GM23248 (cell line): ENCODE measurements around the gene NASP. TPM values are rescaled to one million over a fixed set of nuclear protein-coding genes. Genes with fewer than 3 reads are reported as not detected.

Experiments
- DNase-seq: peaks from one replicate; pipeline ENCODE4 v3.0.0-alpha.2; 2015
- H2AFZ ChIP-seq: fragments of 200-600 bp; sonication (generic); 2 replicates; pipeline ENCODE4 v1.6.1; 2016; ENCODE audit warnings: antibody characterized with exemption
- H3F3A ChIP-seq: fragments of 200-600 bp; sonication (generic); 2 replicates; pipeline ENCODE4 v1.6.1; 2016; ENCODE audit warnings: mild to moderate bottlenecking, antibody characterized with exemption, mixed run types; ENCODE audit not compliant: insufficient read depth
- H3K27ac ChIP-seq: fragments of 200-600 bp; sonication (generic); 2 replicates; pipeline ENCODE4 v1.5.1; 2016; ENCODE audit warnings: mild to moderate bottlenecking
- H3K27me3 ChIP-seq: fragments of 200-600 bp; sonication (generic); replicated peaks from 2 replicates; pipeline ENCODE4 v1.6.1; 2016; ENCODE audit warnings: mild to moderate bottlenecking; ENCODE audit not compliant: insufficient read depth
- H3K36me3 ChIP-seq: fragments of 200-600 bp; sonication (generic); 2 replicates; pipeline ENCODE4 v1.6.1; 2016; ENCODE audit warnings: low read depth, mild to moderate bottlenecking
- H3K4me1 ChIP-seq: fragments of 200-600 bp; sonication (generic); 2 replicates; pipeline ENCODE4 v1.6.1; 2016; ENCODE audit warnings: mild to moderate bottlenecking; ENCODE audit not compliant: insufficient read depth
- H3K4me2 ChIP-seq: fragments of 200-600 bp; sonication (generic); one replicate; pipeline ENCODE4 v1.6.1; 2016; ENCODE audit warnings: mild to moderate bottlenecking; ENCODE audit not compliant: unreplicated experiment
- H3K4me3 ChIP-seq: fragments of 200-600 bp; sonication (generic); 2 replicates; pipeline ENCODE4 v1.5.1; 2016; ENCODE audit warnings: mild to moderate bottlenecking
- H3K79me2 ChIP-seq: fragments of 200-600 bp; sonication (generic); 2 replicates; pipeline ENCODE4 v1.6.1; 2016; ENCODE audit warnings: mild to moderate bottlenecking; ENCODE audit not compliant: insufficient read depth
- H3K9ac ChIP-seq: fragments of 200-600 bp; sonication (generic); 2 replicates; pipeline ENCODE4 v1.6.1; 2016; ENCODE audit warnings: mild to moderate bottlenecking
- H3K9me2 ChIP-seq: fragments of 200-600 bp; sonication (generic); 2 replicates; pipeline ENCODE4 v1.6.1; 2016; ENCODE audit warnings: mixed run types, mild to moderate bottlenecking, moderate library complexity; ENCODE audit not compliant: insufficient read depth
- H3K9me3 ChIP-seq: fragments of 200-600 bp; sonication (generic); one replicate; pipeline ENCODE4 v1.6.1; 2017; ENCODE audit warnings: low read depth
- H4K20me1 ChIP-seq: fragments of 200-600 bp; sonication (generic); 2 replicates; pipeline ENCODE4 v1.6.0; 2016; ENCODE audit not compliant: insufficient read depth
- EZH2 ChIP-seq: fragments of 200-600 bp; sonication (generic); IDR thresholded peaks from 2 replicates; pipeline ENCODE4 v1.6.1; 2018; ENCODE audit warnings: antibody characterized with exemption, mild to moderate bottlenecking; ENCODE audit not compliant: insufficient read depth, poor library complexity, severe bottlenecking
- EZH2phosphoT487 ChIP-seq: fragments of 200-600 bp; sonication (generic); IDR thresholded peaks from 2 replicates; pipeline ENCODE4 v1.6.1; 2018; ENCODE audit warnings: antibody characterized with exemption, moderate library complexity, mild to moderate bottlenecking, low read depth; ENCODE audit not compliant: insufficient read depth
- WGBS, 2 experiments: methylation state at CpG; one replicate each; pipeline ENCODE4 v1.1.6; 2015 to 2017; ENCODE audit warnings: low lambda C conversion rate in 2 of 2, low coverage in 1 of 2; ENCODE audit errors: missing lambda C conversion rate in 2 of 2; 5-methylcytosine and 5-hydroxymethylcytosine counted together
- in situ Hi-C: fragments of 300-500 bp; cut with MboI; formaldehyde crosslinking; loops from 2 replicates; pipeline ENCODE4 v1.15.0; 2020
- polyA plus RNA-seq: library from polyadenylated mRNA; unstranded; fragments of >200 nt; fragmentation: Nextera tagmentation; extraction: Ambion mirVana; gene quantifications from 2 replicates; pipeline ENCODE4 v1.2.1, GENCODE V29; 2016
- total RNA-seq: library from RNA; depleted of rRNA; stranded (reverse); fragments of >200 nt; shearing (Covaris generic); gene quantifications from 2 replicates; pipeline ENCODE4 v1.2.3, GENCODE V29; 2014

The NASP gene
- total and polyA plus RNA-seq, 2 experiments from 2014 or later, result 30.3 to 39.1 TPM

- Histone ChIP-seq H3K9me2 (no peaks in the 10 kb centered on the region), H3K9me3 (no peaks in the 10 kb centered on the region), H3K4me2 (no peak overlapping the region), H3K4me1 (no peaks in the 10 kb centered on the region), H3K9ac (no peak overlapping the region), H3K4me3 (no peak overlapping the region), H2AFZ (no peak overlapping the region), H3K27ac (no peak overlapping the region), H3K36me3 (peaks cover 8% of the 10 kb centered on the region), H3K79me2 (no peaks in the 10 kb centered on the region), H3F3A (0 out of 2 replicates have a peak, but pooled peaks cover 10% of the 10 kb centered on the region), H3K27me3 (no peaks in the 10 kb centered on the region), H4K20me1 (no peaks in the 10 kb centered on the region)
- DNase-seq, result no peak
- 61 to 63% methylated on average over 4 of the region's 4 CpGs for WGBS, 2 experiments
- TF ChIP-seq EZH2 (no peak), EZH2phosphoT487 (no peak)
- in situ Hi-C loops, result no loop called here
Measured at GRCh38 chr1:45570631-45571030, 13.2 kb upstream of the NASP start.

DNA sequence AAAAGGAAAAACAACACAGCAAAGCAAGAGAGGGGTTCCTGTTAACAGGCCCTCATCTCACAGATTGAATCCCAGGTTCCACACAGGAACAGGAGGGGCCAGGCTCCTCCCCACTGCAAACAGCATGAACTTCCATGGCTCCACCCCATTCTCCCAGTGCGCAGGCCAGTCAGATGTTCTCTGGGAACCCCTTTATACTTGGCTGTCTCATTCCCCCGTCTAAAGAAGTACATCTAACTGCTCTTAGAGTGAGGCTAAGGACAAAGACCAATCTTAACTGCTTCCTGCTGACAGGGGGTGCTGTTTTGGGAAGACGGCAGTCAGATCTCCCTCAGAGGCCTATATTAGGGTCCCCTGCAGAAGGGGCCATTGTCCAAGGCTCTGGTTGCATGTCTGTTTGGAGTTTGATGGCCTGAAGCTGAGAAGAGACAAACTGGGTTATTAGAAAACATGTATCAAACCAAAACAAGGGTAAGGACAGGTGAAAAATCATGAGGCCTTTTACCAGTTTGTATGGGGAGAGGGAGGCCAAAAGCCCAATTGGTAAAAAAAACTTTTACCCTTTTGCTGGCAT is 10.5 kb upstream of the NASP start:
- no peaks in the 10 kb centered on the region for H3K27me3 ChIP-seq
- H3K79me2 ChIP-seq, result no peaks in the 10 kb centered on the region
- H3K9me2 ChIP-seq, result no peaks in the 10 kb centered on the region
- no peaks in the 10 kb centered on the region for H4K20me1 ChIP-seq
- H2AFZ ChIP-seq, result no peak overlapping the region
- H3K27ac ChIP-seq, result no peak overlapping the region
- no peak overlapping the region for H3K9ac ChIP-seq
- no peak for DNase-seq
- no peaks in the 10 kb centered on the region for H3K36me3 ChIP-seq
- 0 out of 2 replicates have a peak, but pooled peaks cover 10% of the 10 kb centered on the region for H3F3A ChIP-seq
- H3K9me3 ChIP-seq, result no peaks in the 10 kb centered on the region
- H3K4me2 ChIP-seq, result no peak overlapping the region
- no peak for TF ChIP-seq EZH2phosphoT487
- TF ChIP-seq EZH2, result no peak
- H3K4me3 ChIP-seq, result no peak overlapping the region
- WGBS, 2 experiments, result 54 to 58% methylated on average over 3 of the region's 3 CpGs
- in situ Hi-C loops, result no loop called here
- no peaks in the 10 kb centered on the region for H3K4me1 ChIP-seq

GRCh38 chr1:45574105-45574626 is 9.7 kb upstream of the NASP start:
- no peak overlapping the region for H2AFZ ChIP-seq
- 0 out of 2 replicates have a peak, but pooled peaks cover 7% of the 10 kb centered on the region for H3F3A ChIP-seq
- TF ChIP-seq EZH2, result no peak
- no peak for TF ChIP-seq EZH2phosphoT487
- H3K9ac ChIP-seq, result no peak overlapping the region
- no peaks in the 10 kb centered on the region for H3K79me2 ChIP-seq
- H3K27me3 ChIP-seq, result no peaks in the 10 kb centered on the region
- DNase-seq, result no peak
- H3K4me2 ChIP-seq, result no peak overlapping the region
- H3K4me3 ChIP-seq, result no peak overlapping the region
- in situ Hi-C loops, result no loop called here
- no peaks in the 10 kb centered on the region for H3K9me2 ChIP-seq
- no peaks in the 10 kb centered on the region for H4K20me1 ChIP-seq
- no peaks in the 10 kb centered on the region for H3K36me3 ChIP-seq
- 79 to 82% methylated on average over 7 of the region's 7 CpGs for WGBS, 2 experiments
- H3K27ac ChIP-seq, result no peak overlapping the region
- no peaks in the 10 kb centered on the region for H3K4me1 ChIP-seq
- H3K9me3 ChIP-seq, result no peaks in the 10 kb centered on the region

DNA sequence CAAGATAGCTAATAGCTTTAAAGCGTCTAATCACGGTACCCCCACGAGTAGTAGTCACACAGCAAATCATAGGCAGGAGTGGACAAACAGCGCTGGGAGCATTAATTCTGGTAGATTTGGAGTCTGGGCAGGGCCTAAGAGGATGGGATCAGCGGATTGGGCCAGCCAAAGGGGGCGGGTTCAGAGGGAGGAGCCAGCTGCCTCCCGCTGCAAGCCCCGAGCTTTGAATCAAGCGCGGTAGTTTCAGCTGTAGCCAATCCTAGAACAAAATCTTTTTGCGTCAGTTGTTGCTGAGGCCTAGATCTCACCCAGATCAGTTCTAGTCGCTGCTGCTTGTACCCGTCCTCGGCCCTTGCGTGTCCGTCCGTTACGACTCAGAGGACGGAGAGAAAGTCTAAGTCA is 576 bp upstream of the NASP start:
- Histone ChIP-seq H3K79me2 (peaks cover 37% of the 10 kb centered on the region), H3F3A (peaks cover 12% of the 10 kb centered on the region), H3K9me3 (no peaks in the 10 kb centered on the region), H3K9me2 (no peaks in the 10 kb centered on the region), H3K4me2 (peak overlapping the region; percentile 97), H3K27ac (peak overlapping the region; percentile 81), H2AFZ (peak overlapping the region; percentile 100), H4K20me1 (no peaks in the 10 kb centered on the region), H3K9ac (peak overlapping the region; percentile 85), H3K4me1 (peaks cover 16% of the 10 kb centered on the region), H3K27me3 (no peaks in the 10 kb centered on the region), H3K36me3 (no peaks in the 10 kb centered on the region), H3K4me3 (peak overlapping the region; percentile 98)
- in situ Hi-C loops, result no loop called here
- WGBS, 2 experiments, result 0 to 1% methylated on average over 19 of the region's 19 CpGs
- DNase-seq, result peak; percentile 98
- no peak for TF ChIP-seq EZH2
- no peak for TF ChIP-seq EZH2phosphoT487
